Activated CD4-positive, alpha-beta T cell treated with anti-CD3 and anti-CD28 coated beads for 4 hours (primary cell): ENCODE data around the gene CLTC.
"Not testable (repeated sequence)": the region's sequence is repeated elsewhere in the genome, so short reads cannot be mapped to it uniquely, and the experiment has no call there.

Experiments used
- DNase-seq, 2 donors: peaks; one replicate each; pipeline ENCODE4 v3.0.0-alpha.2; 2020

The CLTC gene

GRCh38 chr17:59634632-59635541, 15.2 kb downstream of the CLTC start:
- no peak for DNase-seq

- DNase-seq, result no peak
These were observed 18.1 kb downstream of the CLTC start for GRCh38 chr17:59637611-59638310.

- DNase-seq, result no peak
These were observed 18.9 kb downstream of the CLTC start for GRCh38 chr17:59638553-59638952.

- no peak for DNase-seq
These were observed 22.2 kb downstream of the CLTC start for GRCh38 chr17:59641799-59642484.

GRCh38 chr17:59642565-59642964, 22.9 kb downstream of the CLTC start:
- no peak for DNase-seq

GRCh38 chr17:59643159-59644140, 23.8 kb downstream of the CLTC start:
- no peak for DNase-seq

GRCh38 chr17:59647288-59647687, 27.6 kb downstream of the CLTC start:
- DNase-seq, result no peak

GRCh38 chr17:59649886-59650285, 30.2 kb downstream of the CLTC start:
- DNase-seq, result no peak

- DNase-seq, result no peak
These were observed 30.9 kb downstream of the CLTC start for GRCh38 chr17:59650642-59651041.

GRCh38 chr17:59651346-59651745, 31.7 kb downstream of the CLTC start:
- no peak for DNase-seq

GRCh38 chr17:59652119-59652518, 32.4 kb downstream of the CLTC start:
- no peak for DNase-seq

- DNase-seq, result not testable (repeated sequence)
These were observed 36.9 kb downstream of the CLTC start for GRCh38 chr17:59656624-59657023.

GRCh38 chr17:59666235-59666634, 46.5 kb downstream of the CLTC start:
- DNase-seq, result no peak

- no peak for DNase-seq
These were observed 49.1 kb downstream of the CLTC start for GRCh38 chr17:59668816-59669215.

- no peak for DNase-seq
These were observed 49.7 kb downstream of the CLTC start for GRCh38 chr17:59669411-59669810.

- DNase-seq, result no peak
These were observed 50.2 kb downstream of the CLTC start for GRCh38 chr17:59669944-59670343.

- DNase-seq, result no peak
These were observed 51.7 kb downstream of the CLTC start for GRCh38 chr17:59671386-59671785.

- no peak for DNase-seq
These were observed 55.5 kb downstream of the CLTC start for GRCh38 chr17:59675231-59675630.

- DNase-seq, result no peak
These were observed 57.0 kb downstream of the CLTC start for GRCh38 chr17:59676716-59677115.

- no peak for DNase-seq
These were observed 59.2 kb downstream of the CLTC start for GRCh38 chr17:59678918-59679317.

- no peak for DNase-seq
These were observed 60.6 kb downstream of the CLTC start for GRCh38 chr17:59680314-59680713.

- DNase-seq, result no peak
These were observed 63.6 kb downstream of the CLTC start for GRCh38 chr17:59683283-59683682.
